ENCODE results near the gene MT1E.

DNA sequence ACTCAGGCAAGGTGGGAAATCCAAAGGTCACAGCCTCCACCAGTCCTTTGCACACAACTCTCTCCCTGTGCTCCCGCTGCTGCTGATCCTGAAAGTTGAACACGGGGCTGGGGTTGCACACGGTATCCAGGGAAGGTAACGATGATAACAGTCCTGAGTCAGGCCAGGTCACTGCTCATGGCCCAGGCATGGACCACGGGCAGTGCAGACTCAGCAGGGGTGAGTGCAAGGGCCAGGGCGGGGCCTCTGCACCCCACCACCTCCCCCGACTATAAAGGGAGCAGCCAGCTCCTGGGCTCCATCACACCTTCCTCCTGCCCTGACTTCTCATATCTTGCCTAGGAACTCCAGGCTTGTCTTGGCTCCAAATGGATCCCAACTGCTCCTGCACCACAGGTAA is 26.0 kb downstream of the MT1E start, which contains the start of gene MT1B:
- TF ChIP-seq, protein P1, sequence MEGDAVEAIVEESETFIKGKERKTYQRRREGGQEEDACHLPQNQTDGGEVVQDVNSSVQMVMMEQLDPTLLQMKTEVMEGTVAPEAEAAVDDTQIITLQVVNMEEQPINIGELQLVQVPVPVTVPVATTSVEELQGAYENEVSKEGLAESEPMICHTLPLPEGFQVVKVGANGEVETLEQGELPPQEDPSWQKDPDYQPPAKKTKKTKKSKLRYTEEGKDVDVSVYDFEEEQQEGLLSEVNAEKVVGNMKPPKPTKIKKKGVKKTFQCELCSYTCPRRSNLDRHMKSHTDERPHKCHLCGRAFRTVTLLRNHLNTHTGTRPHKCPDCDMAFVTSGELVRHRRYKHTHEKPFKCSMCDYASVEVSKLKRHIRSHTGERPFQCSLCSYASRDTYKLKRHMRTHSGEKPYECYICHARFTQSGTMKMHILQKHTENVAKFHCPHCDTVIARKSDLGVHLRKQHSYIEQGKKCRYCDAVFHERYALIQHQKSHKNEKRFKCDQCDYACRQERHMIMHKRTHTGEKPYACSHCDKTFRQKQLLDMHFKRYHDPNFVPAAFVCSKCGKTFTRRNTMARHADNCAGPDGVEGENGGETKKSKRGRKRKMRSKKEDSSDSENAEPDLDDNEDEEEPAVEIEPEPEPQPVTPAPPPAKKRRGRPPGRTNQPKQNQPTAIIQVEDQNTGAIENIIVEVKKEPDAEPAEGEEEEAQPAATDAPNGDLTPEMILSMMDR (conservative IDR thresholded peaks at IDR 0.05 in 1 of 2, IDR thresholded peaks at IDR 0.05 in 1 of 2; ENCODE audit: low read depth in 1 of 2, low read length in 2 of 2), result no peak
- TF ChIP-seq EZH2 (IDR thresholded peaks at IDR 0.05; ENCODE audit: low read length, missing control alignments), result no peak
